Tibial nerve (tissue), 4 donors: ENCODE data around the gene RGS6. TPM values are rescaled to one million over a fixed set of nuclear protein-coding genes. Genes with fewer than 3 reads are reported as not detected.

ENCODE experiments used
- DNase-seq, 2 donors: peaks; one replicate each; pipeline ENCODE4 v3.0.0-alpha.2; 2019; ENCODE audit warnings: low spot score in 2 of 2
- H3K27ac ChIP-seq, 4 donors: fragments of 200-600 bp; sonication (generic) in 3 of 4; one replicate each; pipeline ENCODE4 v1.5.1; 2017 to 2019; ENCODE audit warnings: mild to moderate bottlenecking in 1 of 4
- H3K27me3 ChIP-seq, 2 donors: fragments of 200-600 bp; sonication (generic) in 1 of 2; one replicate each; pipeline versions ENCODE4 v1.5.1 to v1.6.0; 2017 to 2019
- H3K36me3 ChIP-seq, 3 donors: fragments of 200-600 bp; sonication (generic); one replicate each; pipeline ENCODE4 v1.5.1; 2018 to 2019
- H3K4me1 ChIP-seq, 4 donors: fragments of 200-600 bp; sonication (generic) in 3 of 4; one replicate each; pipeline ENCODE4 v1.5.1; 2017 to 2019
- H3K4me3 ChIP-seq, 4 donors: fragments of 200-600 bp; sonication (generic) in 3 of 4; one replicate each; pipeline ENCODE4 v1.5.1; 2017 to 2019; ENCODE audit warnings: mild to moderate bottlenecking in 1 of 4, moderate library complexity in 1 of 4
- H3K9me3 ChIP-seq, 4 donors: fragments of 200-600 bp; sonication (generic) in 3 of 4; one replicate each; pipeline ENCODE4 v1.5.1; 2017 to 2019
- EP300 ChIP-seq, 2 donors: sonication (generic); formaldehyde crosslinking; IDR thresholded peaks; one replicate each; pipeline ENCODE4 v1.6.1; 2017; ENCODE audit warnings: antibody characterized with exemption in 2 of 2, mild to moderate bottlenecking in 1 of 2
- POLR2A ChIP-seq, 2 donors: fragments of 450-650 bp; IDR thresholded peaks; one replicate each; pipeline ENCODE4 v1.6.1; 2017; ENCODE audit warnings: antibody characterized with exemption in 2 of 2, mild to moderate bottlenecking in 2 of 2, moderate library complexity in 2 of 2
- WGBS, 2 donors: methylation state at CpG; one replicate each; pipeline ENCODE4 v1.1.5; 2018; 5-methylcytosine and 5-hydroxymethylcytosine counted together
- total RNA-seq, 4 donors: library from RNA; depleted of rRNA; stranded (reverse); fragments of >200 nt; gene quantifications; one replicate each; pipeline ENCODE4 v1.1.0, GENCODE V29; 2016
- TF ChIP-seq, protein P1 (sequence below), 5 experiments: fragments of 200-600 bp in 3 of 5; fragments of 450-650 bp in 2 of 5; sonication (generic) in 3 of 5; IDR thresholded peaks; one replicate each; pipeline ENCODE4 v1.5.1; 2016 to 2019; ENCODE audit warnings: antibody characterized with exemption in 5 of 5, mild to moderate bottlenecking in 3 of 5, moderate library complexity in 2 of 5

The RGS6 gene
- total RNA-seq, 4 donors from 2014 or later: 43.5 to 67.2 (median 54.7) TPM

GRCh38 chr14:72404998-72405397 lies 472.8 kb downstream of the RGS6 start:
- WGBS, 2 donors: 59 to 62% methylated on average over 3 of the region's 3 CpGs
- H3K27me3 ChIP-seq: no peaks in the 10 kb centered on the region

GRCh38 chr14:72408020-72408419 lies 475.8 kb downstream of the RGS6 start:
- no peak overlapping the region for H3K4me3 ChIP-seq
- no peaks in the 10 kb centered on the region for H3K27me3 ChIP-seq
- H3K36me3 ChIP-seq: no peaks in the 10 kb centered on the region
- WGBS, 2 donors: 74 to 83% methylated on average over 3 of the region's 3 CpGs
- no peak for TF ChIP-seq EP300 (IDR thresholded peaks at IDR 0.05)
- TF ChIP-seq POLR2A (IDR thresholded peaks at IDR 0.05): no peak
- TF ChIP-seq, protein P1, sequence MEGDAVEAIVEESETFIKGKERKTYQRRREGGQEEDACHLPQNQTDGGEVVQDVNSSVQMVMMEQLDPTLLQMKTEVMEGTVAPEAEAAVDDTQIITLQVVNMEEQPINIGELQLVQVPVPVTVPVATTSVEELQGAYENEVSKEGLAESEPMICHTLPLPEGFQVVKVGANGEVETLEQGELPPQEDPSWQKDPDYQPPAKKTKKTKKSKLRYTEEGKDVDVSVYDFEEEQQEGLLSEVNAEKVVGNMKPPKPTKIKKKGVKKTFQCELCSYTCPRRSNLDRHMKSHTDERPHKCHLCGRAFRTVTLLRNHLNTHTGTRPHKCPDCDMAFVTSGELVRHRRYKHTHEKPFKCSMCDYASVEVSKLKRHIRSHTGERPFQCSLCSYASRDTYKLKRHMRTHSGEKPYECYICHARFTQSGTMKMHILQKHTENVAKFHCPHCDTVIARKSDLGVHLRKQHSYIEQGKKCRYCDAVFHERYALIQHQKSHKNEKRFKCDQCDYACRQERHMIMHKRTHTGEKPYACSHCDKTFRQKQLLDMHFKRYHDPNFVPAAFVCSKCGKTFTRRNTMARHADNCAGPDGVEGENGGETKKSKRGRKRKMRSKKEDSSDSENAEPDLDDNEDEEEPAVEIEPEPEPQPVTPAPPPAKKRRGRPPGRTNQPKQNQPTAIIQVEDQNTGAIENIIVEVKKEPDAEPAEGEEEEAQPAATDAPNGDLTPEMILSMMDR (IDR thresholded peaks at IDR 0.05): no peak
- H3K4me1 ChIP-seq: no peaks in the 10 kb centered on the region
- DNase-seq: no peak
- no peak overlapping the region for H3K27ac ChIP-seq
- peaks cover 0 to 5% (median 0%) of the 10 kb centered on the region in 4 donors for H3K9me3 ChIP-seq

More at GRCh38 chr14:72404998-72405397, 472.8 kb downstream of the RGS6 start:
- Histone ChIP-seq H3K4me1 (no peaks in the 10 kb centered on the region), H3K36me3 (no peaks in the 10 kb centered on the region), H3K4me3 (no peak overlapping the region), H3K27ac (no peak overlapping the region), H3K9me3 (peaks cover 0 to 5% (median 0%) of the 10 kb centered on the region in 4 donors)
- TF ChIP-seq, protein P1 (IDR thresholded peaks at IDR 0.05): no peak
- TF ChIP-seq POLR2A (IDR thresholded peaks at IDR 0.05) (no peak), EP300 (IDR thresholded peaks at IDR 0.05) (no peak)
- no peak for DNase-seq

- no peak for DNase-seq
- Histone ChIP-seq H3K4me1 (no peaks in the 10 kb centered on the region), H3K36me3 (no peaks in the 10 kb centered on the region), H3K27ac (no peak overlapping the region), H3K4me3 (no peak overlapping the region), H3K9me3 (peaks cover 0 to 6% (median 0%) of the 10 kb centered on the region in 4 donors), H3K27me3 (no peaks in the 10 kb centered on the region)
- TF ChIP-seq POLR2A (IDR thresholded peaks at IDR 0.05) (no peak), EP300 (IDR thresholded peaks at IDR 0.05) (no peak)
- TF ChIP-seq, protein P1 (IDR thresholded peaks at IDR 0.05): no peak
- WGBS, 2 donors: 93 to 98% methylated on average over 3 of the region's 3 CpGs
These were observed 476.8 kb downstream of the RGS6 start for GRCh38 chr14:72409047-72409446.

DNA sequence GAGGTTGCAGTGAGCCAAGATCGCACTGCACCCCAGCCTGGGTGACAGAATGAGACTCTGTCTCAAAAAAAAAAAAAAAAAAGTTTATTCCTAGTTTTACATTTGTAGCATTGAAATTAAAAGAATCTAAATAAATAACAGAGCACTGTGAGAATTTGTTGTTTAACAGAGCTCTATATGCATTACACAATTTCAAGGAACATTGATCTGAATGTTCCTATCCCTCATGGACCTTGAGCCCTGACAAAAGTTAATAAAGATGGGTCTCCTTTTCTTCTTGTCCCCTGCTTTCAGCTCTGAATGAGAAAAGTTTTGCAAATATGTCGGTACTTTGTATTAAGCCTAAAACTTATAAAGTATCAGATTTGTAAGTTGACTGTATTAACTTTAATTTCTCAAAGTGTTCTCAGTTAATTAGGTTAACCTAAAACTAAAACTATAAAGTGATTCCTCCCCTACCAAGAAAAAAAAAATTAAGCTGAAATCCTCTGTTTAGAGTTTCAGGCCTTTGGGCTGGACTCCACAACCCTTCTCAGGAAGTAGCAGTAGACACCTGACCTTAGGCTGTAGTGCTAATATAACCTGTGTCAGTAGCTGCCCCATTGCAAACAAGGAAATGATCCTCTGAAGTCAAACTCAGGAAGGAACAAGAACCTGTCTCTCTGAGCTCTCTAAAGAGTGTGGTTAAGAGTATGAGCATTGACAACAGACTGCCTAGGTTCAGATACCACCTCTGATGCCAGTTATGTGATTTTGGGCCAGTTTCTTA lies 484.0 kb downstream of the RGS6 start:
- 91 to 97% methylated on average over 2 of the region's 2 CpGs for WGBS, 2 donors
- Histone ChIP-seq H3K27me3 (no peaks in the 10 kb centered on the region), H3K4me3 (no peak overlapping the region), H3K9me3 (peaks cover 0 to 18% (median 0%) of the 10 kb centered on the region in 4 donors), H3K4me1 (no peaks in the 10 kb centered on the region), H3K36me3 (no peaks in the 10 kb centered on the region), H3K27ac (no peak overlapping the region)
- DNase-seq: no peak
- TF ChIP-seq POLR2A (IDR thresholded peaks at IDR 0.05) (no peak), EP300 (IDR thresholded peaks at IDR 0.05) (no peak)

- TF ChIP-seq, protein P1 (IDR thresholded peaks at IDR 0.05): no peak
- TF ChIP-seq POLR2A (IDR thresholded peaks at IDR 0.05): no peak
- TF ChIP-seq EP300 (IDR thresholded peaks at IDR 0.05): no peak
- Histone ChIP-seq H3K4me3 (no peak overlapping the region), H3K36me3 (no peaks in the 10 kb centered on the region), H3K4me1 (no peaks in the 10 kb centered on the region), H3K9me3 (peaks cover 0 to 18% (median 0%) of the 10 kb centered on the region in 4 donors), H3K27ac (no peak overlapping the region), H3K27me3 (no peaks in the 10 kb centered on the region)
- WGBS, 2 donors: 81% methylated on average over 7 of the region's 7 CpGs
- DNase-seq: no peak
These were observed 484.7 kb downstream of the RGS6 start for GRCh38 chr14:72416892-72417291.
